B cell (primary cell): ENCODE measurements around the gene IGFALS. TPM values are rescaled to one million over a fixed set of nuclear protein-coding genes. Genes with fewer than 3 reads are reported as not detected.
A peak's percentile ranks its signal among the peaks of the same experiment; 100 is the strongest.

Experiments used
- ATAC-seq: fragments of 200-7000 bp; cut with Tn5 transposase; one replicate; pipeline ENCODE4 v1.10.0; 2021; ENCODE audit warnings: low read depth, mild to moderate bottlenecking, moderate number of reproducible peaks, moderate library complexity
- CTCF ChIA-PET: fragments of 350-600 bp; sonication (Branson Sonifier 250); formaldehyde crosslinking; loops from one replicate; lab custom pipeline; 2021; ENCODE audit warnings: antibody characterized with exemption, inconsistent platforms; lab: Charles Lee
- POLR2A ChIA-PET: fragments of 350-600 bp; sonication (Branson Sonifier 250); formaldehyde crosslinking; loops from one replicate; lab custom pipeline; 2021; ENCODE audit warnings: antibody characterized with exemption; lab: Charles Lee
- DNase-seq: peaks from one replicate; pipeline ENCODE4 v3.0.0; 2013
- H2AFZ ChIP-seq: 2 replicates; pipeline ENCODE4 v1.6.1; 2012; ENCODE audit warnings: mild to moderate bottlenecking, low read depth, low read length; ENCODE audit not compliant: insufficient read depth, poor library complexity, severe bottlenecking
- H3K27ac ChIP-seq, 2 donors: 1 replicate in 1 of 2; 2 replicates in 1 of 2; pipeline ENCODE4 v1.5.1; 2012 to 2013; ENCODE audit warnings: low read length in 2 of 2, mild to moderate bottlenecking in 2 of 2, moderate library complexity in 1 of 2
- H3K27me3 ChIP-seq, 4 experiments: fragments of 200-600 bp in 1 of 4; sonication (generic) in 1 of 4; replicated peaks in 1 of 4; 1 replicate in 2 of 4; 2 replicates in 2 of 4; pipeline versions ENCODE4 v1.6.1 to v1.7.0; 2013 to 2016; ENCODE audit warnings: low read length in 3 of 4, mild to moderate bottlenecking in 2 of 4, mixed read lengths in 1 of 4, moderate library complexity in 1 of 4; ENCODE audit not compliant: insufficient read depth in 4 of 4, control insufficient read depth in 3 of 4; ENCODE audit errors: control extremely low read depth in 1 of 4
- H3K36me3 ChIP-seq, 2 experiments: replicated peaks in 1 of 2; 1 replicate in 1 of 2; 2 replicates in 1 of 2; pipeline versions ENCODE4 v1.6.1 to v1.7.1; 2013; ENCODE audit warnings: low read length in 1 of 2; ENCODE audit not compliant: insufficient read depth in 2 of 2, control insufficient read depth in 1 of 2; ENCODE audit errors: control extremely low read depth in 1 of 2, extremely low read depth in 1 of 2
- H3K4me1 ChIP-seq, 2 donors: fragments of 200-600 bp in 1 of 2; sonication (generic) in 1 of 2; 1 replicate in 1 of 2; 2 replicates in 1 of 2; pipeline versions ENCODE4 v1.5.1 to v1.6.1; 2013 to 2017; ENCODE audit warnings: low read length in 2 of 2; ENCODE audit not compliant: control insufficient read depth in 2 of 2, insufficient read depth in 2 of 2
- H3K4me2 ChIP-seq: replicated peaks from 2 replicates; pipeline ENCODE3; 2012; ENCODE audit warnings: mild to moderate bottlenecking, low read depth, low read length; ENCODE audit not compliant: poor library complexity, severe bottlenecking
- H3K4me3 ChIP-seq, 5 experiments: fragments of 200-600 bp in 1 of 5; sonication (generic) in 1 of 5; 1 replicate in 3 of 5; 2 replicates in 2 of 5; pipeline versions ENCODE4 v1.5.1 to v1.7.0; 2011 to 2016; ENCODE audit warnings: low read length in 4 of 5, mild to moderate bottlenecking in 4 of 5, low read depth in 2 of 5, control low read depth in 1 of 5, moderate library complexity in 1 of 5; ENCODE audit not compliant: insufficient read depth in 1 of 5; ENCODE audit errors: control extremely low read depth in 1 of 5, extremely low read depth in 1 of 5
- H3K79me2 ChIP-seq: fragments of 200-600 bp; sonication (generic); one replicate; pipeline ENCODE4 v1.6.0; 2016; ENCODE audit warnings: low read length; ENCODE audit not compliant: control insufficient read depth, insufficient read depth
- H3K9ac ChIP-seq: fragments of 200-600 bp; sonication (generic); 2 replicates; pipeline ENCODE4 v1.6.1; 2017; ENCODE audit warnings: mild to moderate bottlenecking, low read length, moderate library complexity
- H3K9me3 ChIP-seq, 3 donors: one replicate each; pipeline versions ENCODE4 v1.6.1 to v1.7.1; 2013; ENCODE audit warnings: low read length in 2 of 3; ENCODE audit not compliant: control insufficient read depth in 2 of 3, insufficient read depth in 1 of 3; ENCODE audit errors: control extremely low read depth in 1 of 3
- H4K20me1 ChIP-seq: 2 replicates; pipeline ENCODE4 v1.6.0; 2012; ENCODE audit warnings: mild to moderate bottlenecking, low read length; ENCODE audit not compliant: insufficient read depth, control insufficient read depth, poor library complexity, severe bottlenecking
- H3K27ac Mint-ChIP-seq: one replicate; pipeline ENCODE4 v1.8.0; 2021; ENCODE audit warnings: mixed read lengths
- H3K27me3 Mint-ChIP-seq: one replicate; pipeline ENCODE4 v1.8.0; 2021; ENCODE audit warnings: mixed read lengths
- H3K4me1 Mint-ChIP-seq: one replicate; pipeline ENCODE4 v1.8.0; 2021; ENCODE audit warnings: mixed read lengths
- H3K4me3 Mint-ChIP-seq: one replicate; pipeline ENCODE4 v1.8.0; 2021; ENCODE audit warnings: mixed read lengths
- H3K9me3 Mint-ChIP-seq: one replicate; pipeline ENCODE4 v1.8.0; 2022; ENCODE audit warnings: mixed read lengths; ENCODE audit not compliant: insufficient read depth
- CTCF ChIP-seq: fragments of 200-600 bp; IDR thresholded peaks from one replicate; pipeline ENCODE4 v1.8.0; 2022; ENCODE audit warnings: antibody characterized with exemption, mild to moderate bottlenecking
- EZH2 ChIP-seq: IDR thresholded peaks from 2 replicates; pipeline ENCODE4 v1.6.1; 2012; ENCODE audit warnings: borderline replicate concordance, low read depth, mild to moderate bottlenecking, moderate library complexity, low read length; ENCODE audit not compliant: insufficient read depth, poor library complexity, severe bottlenecking
- WGBS: methylation state at CpG from one replicate; pipeline ENCODE4 v1.1.5; 2013; ENCODE audit warnings: missing lambda C conversion rate; ENCODE audit not compliant: insufficient coverage; 5-methylcytosine and 5-hydroxymethylcytosine counted together
- intact Hi-C: fragments of 100-400 bp; cut with micrococcal nuclease; formaldehyde crosslinking; loops from one replicate; pipeline ENCODE4 v1.10.0; 2022
- polyA plus RNA-seq: library from polyadenylated mRNA; depleted of rRNA; stranded (reverse); fragments of >200 nt; gene quantifications from 2 replicates; pipeline ENCODE4 v1.2.3, GENCODE V29; 2012
- total RNA-seq, 2 donors: library from RNA; stranded (reverse); fragments of 120-200 nt in 1 of 2; gene quantifications; 1 replicate in 1 of 2; 2 replicates in 1 of 2; pipeline versions ENCODE4 v1.2.3 to v1.2.4, GENCODE V29; 2013 to 2022

Gene IGFALS
- total and polyA plus RNA-seq, 2 donors (not counting 1 experiment from before 2014, with no cell fraction given): 0.49 TPM; not detected in 1

- POLR2A ChIA-PET: no interaction called here
- no peaks in the 10 kb centered on the region for H3K27me3 ChIP-seq
- no peaks in the 10 kb centered on the region for H3K9me3 ChIP-seq
- intact Hi-C loops: no loop called here
- H4K20me1 ChIP-seq: peaks cover 73% of the 10 kb centered on the region
- CTCF ChIA-PET: no interaction called here
- 82% methylated on average over 36 of the region's 36 CpGs for WGBS
- H3K9ac ChIP-seq: no peak overlapping the region
- H3K79me2 ChIP-seq: peaks cover 53% of the 10 kb centered on the region
- no peak overlapping the region for H3K4me3 ChIP-seq
- H3K4me3 Mint-ChIP-seq: no peak overlapping the region
- no peak overlapping the region for H2AFZ ChIP-seq
- no peak for ATAC-seq
- H3K27me3 Mint-ChIP-seq: no peaks in the 10 kb centered on the region
- peaks cover 0 to 29% of the 10 kb centered on the region in 2 experiments for H3K36me3 ChIP-seq
- H3K27ac Mint-ChIP-seq: no peak overlapping the region
- no peak for TF ChIP-seq CTCF
- no peak overlapping the region for H3K27ac ChIP-seq
- no peak for DNase-seq
- H3K9me3 Mint-ChIP-seq: no peaks in the 10 kb centered on the region
- H3K4me1 ChIP-seq: peaks cover 21 to 37% of the 10 kb centered on the region in 2 donors
- H3K4me1 Mint-ChIP-seq: peaks cover 26% of the 10 kb centered on the region
- H3K4me2 ChIP-seq: no peak overlapping the region
These were observed 15.9 kb downstream of the IGFALS start for GRCh38 chr16:1777375-1778199.

- H4K20me1 ChIP-seq: peaks cover 79% of the 10 kb centered on the region
- Mint-ChIP-seq H3K27ac (peak overlapping the region; percentile 32), H3K4me1 (peaks cover 30% of the 10 kb centered on the region), H3K27me3 (no peaks in the 10 kb centered on the region), H3K9me3 (no peaks in the 10 kb centered on the region), H3K4me3 (no peak overlapping the region)
- ATAC-seq (no peak), DNase-seq (no peak)
- H3K4me1 ChIP-seq: peaks cover 24 to 42% of the 10 kb centered on the region in 2 donors
- no peaks in the 10 kb centered on the region for H3K27me3 ChIP-seq
- TF ChIP-seq EZH2 (no peak), CTCF (no peak)
- H2AFZ ChIP-seq: no peak overlapping the region
- peaks cover 55% of the 10 kb centered on the region for H3K79me2 ChIP-seq
- no peak overlapping the region for H3K4me3 ChIP-seq
- peaks cover 0 to 29% of the 10 kb centered on the region in 2 experiments for H3K36me3 ChIP-seq
- H3K9ac ChIP-seq: no peak overlapping the region
- ChIA-PET POLR2A (no interaction called here), CTCF (interaction anchor here (0.6 kb wide), 1 partner anchor 76 kb away, joined by 3 read pairs; no protein-coding TSS in a partner anchor)
- 97% methylated on average over 22 of the region's 22 CpGs for WGBS
- no peaks in the 10 kb centered on the region for H3K9me3 ChIP-seq
- no peak overlapping the region for H3K27ac ChIP-seq
- H3K4me2 ChIP-seq: no peak overlapping the region
- intact Hi-C loops: no loop called here
These were observed 16.5 kb downstream of the IGFALS start for GRCh38 chr16:1776991-1777374.
